Right renal pelvis (tissue), 4 donors: ENCODE results near the gene DDX1. TPM values are rescaled to one million over a fixed set of nuclear protein-coding genes. Genes with fewer than 3 reads are reported as not detected.
A peak's percentile ranks its signal among the peaks of the same experiment; 100 is the strongest.

Experiments
- DNase-seq, 4 donors: peaks; one replicate each; pipeline ENCODE4 v3.0.0-alpha.2; 2013; ENCODE audit warnings: low read depth in 4 of 4, low spot score in 3 of 4, missing footprints in 1 of 4
- polyA plus RNA-seq, 4 donors: library from polyadenylated mRNA; unstranded; fragments of 120-200 nt; gene quantifications; one replicate each; pipeline ENCODE4 v1.2.1, GENCODE V29; 2013; ENCODE audit not compliant: insufficient read length in 4 of 4

The DDX1 gene
- polyA plus RNA-seq, 4 donors, result 167 to 190 (median 173) TPM

DNA sequence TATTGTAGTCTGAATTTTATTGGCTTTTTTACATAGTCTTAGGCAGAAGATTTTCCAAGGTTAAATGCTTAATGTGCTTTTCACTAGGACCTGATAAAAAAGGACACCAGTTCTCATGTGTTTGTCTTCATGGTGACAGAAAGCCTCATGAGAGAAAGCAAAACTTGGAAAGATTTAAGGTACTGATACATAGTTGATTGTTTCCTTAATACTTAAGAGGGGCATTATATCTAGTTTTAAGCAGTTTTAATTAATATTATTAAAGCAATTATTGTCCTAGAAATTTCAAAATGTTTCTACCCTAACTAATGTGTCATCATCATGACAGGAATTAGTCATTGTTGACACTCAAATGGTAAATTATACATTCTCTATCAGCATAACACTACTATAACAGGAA, 35.3 kb downstream of the DDX1 start:
- no peak for DNase-seq

DNA sequence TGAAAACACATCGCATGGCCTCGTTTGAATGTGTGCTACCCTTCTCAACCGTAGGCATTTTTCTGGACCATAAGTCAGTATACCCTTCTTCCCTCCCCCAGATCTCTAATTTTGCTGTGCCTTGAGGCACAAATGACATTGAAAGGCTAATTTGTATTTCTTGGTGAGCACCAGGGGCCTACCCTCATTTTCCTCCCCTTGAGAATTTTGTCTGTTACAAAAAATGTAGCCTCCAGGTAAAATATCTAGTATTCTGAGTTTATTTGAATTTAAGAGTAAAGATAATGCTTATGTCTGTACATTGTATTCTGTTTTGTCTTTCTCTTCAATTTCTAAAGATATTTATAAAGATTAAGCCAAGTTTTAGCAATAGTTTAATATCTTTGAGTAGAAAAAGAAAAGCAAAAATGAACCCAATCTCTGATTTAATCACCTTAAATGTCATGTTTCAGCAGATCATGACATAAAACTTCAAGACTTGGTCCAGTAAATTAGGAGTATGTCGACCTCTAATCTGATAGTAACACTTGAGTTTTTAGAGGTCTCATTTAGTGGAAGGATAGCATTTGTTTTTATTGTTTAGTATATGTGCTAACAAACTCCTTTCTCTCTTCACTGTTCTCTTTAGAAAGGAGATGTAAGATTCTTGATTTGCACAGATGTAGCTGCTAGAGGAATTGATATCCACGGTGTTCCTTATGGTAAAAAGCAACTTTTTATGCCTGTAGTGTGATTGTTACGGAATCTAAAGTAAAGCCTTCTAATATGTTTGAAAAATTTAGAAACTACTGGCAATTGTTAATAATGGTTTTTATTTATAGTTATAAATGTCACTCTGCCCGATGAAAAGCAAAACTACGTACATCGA, 36.4 kb downstream of the DDX1 start:
- DNase-seq, result no peak

DNA sequence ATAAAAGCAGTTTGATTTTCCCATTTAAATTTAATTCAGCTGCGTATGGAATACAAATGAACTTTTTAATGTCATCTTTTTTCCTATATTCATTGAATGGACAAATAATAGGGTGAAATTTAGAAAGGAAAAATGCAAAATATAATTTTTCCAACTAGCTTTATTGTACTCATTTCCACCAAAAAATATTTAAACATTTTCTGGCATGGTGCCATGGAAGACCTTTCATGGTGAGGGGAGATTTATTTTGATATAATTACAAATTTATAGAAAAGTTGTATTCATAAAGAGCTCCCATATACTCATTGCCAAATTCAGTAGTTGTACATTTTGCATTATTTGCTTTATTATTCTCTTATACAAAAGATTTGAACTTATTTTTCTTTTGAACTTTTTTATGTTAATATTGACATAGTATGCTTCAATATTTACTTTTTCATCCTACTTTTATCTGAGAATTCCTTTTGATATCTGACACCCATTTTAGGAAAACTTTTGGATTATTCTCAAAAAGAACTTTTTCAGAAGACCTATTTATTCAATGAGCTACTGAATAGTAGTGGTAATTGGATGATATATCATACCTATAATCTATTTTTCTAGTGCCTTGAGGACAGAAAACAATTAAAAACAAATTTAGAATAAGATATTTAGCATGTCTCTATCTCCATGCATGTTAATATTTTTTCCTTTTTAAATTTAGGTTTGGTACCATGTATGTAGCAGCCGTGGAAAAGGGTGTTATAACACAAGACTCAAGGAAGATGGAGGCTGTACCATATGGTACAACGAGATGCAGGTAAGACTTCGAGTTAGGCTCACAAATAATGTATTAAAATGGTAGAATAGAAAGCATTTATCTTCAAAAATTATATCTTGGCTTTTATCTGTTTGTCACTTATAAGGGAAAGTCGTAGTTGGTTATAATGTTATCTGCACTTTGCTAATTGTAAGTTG, 37.5 kb downstream of the DDX1 start:
- DNase-seq, result no peak

DNA sequence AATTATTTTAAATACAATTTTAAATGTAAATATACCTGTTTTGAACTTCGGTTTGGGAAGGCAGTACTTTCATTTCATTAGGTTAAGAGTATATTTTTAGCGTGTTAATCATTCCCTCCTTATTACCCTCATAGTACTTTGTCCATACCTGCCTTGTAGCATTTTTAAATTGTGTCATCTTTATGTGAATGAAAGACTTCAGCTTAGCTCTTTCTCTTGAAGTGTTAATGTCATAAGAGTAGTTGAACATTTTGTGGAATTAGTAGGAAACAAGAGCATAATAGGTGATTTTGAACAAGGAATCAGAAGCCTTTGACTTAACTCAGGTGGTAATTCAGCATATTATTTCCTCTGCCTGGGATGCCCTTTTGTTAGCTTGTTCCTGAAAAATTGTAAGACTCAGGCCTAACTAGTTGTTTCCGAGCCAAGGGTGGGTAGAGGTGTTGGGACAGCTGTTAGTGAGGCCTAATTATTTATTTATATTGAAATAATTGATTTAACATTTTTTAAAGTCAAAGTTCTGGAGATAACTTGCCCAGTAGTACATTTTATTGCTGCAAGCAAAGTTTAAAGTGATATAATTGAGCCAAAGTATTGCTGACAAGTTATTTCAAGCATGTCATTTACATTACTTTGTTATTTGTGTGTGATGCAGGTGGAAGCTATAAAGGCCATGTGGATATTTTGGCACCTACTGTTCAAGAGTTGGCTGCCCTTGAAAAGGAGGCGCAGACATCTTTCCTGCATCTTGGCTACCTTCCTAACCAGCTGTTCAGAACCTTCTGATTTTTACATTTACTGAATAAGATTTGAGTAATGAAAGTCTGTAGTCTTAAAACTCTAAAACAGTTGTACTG, 38.7 kb downstream of the DDX1 start:
- DNase-seq, result no peak

DNA sequence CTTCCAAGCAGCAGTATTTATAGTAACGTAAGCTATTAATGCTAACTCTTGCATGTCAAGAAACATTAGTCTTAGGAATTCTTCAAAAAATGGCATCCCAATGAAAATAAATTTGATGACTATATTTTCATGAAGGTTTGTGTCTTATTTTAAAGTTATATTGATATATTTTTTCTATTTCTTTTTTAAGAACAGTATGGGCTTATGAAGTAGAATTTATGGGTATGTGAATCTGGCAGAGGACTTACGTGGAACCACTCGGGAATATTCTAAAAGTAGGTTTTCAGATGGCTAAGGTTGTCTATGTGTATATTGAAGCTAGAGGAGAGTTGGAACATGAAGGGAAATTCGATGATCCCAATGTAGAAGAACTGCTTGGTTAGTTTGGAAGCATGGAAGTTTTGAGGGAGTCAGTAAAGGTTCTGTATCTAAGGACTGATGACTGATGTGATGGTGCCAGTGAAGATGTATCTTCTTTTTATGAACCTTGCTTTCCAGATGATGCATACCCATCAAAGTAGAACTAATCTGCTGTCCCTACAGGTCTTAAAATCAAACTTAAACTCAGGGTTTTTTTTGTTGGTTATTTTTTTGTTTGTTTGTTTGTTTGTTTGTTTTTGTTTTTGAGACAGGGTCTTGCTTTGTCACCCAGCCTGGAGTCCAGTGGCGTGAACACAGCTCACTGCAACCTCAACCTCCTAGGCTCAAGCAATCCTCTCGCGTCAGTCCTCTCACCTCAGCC, 39.5 kb downstream of the DDX1 start:
- DNase-seq, result no peak

DNA sequence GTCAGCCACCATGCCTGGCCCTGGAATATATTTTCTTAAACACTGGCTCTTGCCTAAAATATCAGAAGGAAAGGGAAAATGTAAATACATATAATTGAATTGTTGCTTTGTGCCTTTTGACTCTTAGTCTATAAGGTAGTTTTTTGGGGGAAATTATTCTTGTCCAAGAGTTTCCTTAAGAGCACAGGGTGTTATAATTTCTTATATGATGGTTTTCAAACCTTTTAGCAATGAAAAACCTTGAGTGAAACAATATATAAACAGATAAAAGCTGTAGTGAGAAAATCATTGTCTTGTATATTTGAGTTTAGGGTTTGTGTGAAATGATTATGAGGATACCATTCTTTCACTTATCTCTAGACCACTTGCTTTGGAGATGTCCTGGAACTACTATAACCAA, 40.2 kb downstream of the DDX1 start:
- DNase-seq, result no peak

DNA sequence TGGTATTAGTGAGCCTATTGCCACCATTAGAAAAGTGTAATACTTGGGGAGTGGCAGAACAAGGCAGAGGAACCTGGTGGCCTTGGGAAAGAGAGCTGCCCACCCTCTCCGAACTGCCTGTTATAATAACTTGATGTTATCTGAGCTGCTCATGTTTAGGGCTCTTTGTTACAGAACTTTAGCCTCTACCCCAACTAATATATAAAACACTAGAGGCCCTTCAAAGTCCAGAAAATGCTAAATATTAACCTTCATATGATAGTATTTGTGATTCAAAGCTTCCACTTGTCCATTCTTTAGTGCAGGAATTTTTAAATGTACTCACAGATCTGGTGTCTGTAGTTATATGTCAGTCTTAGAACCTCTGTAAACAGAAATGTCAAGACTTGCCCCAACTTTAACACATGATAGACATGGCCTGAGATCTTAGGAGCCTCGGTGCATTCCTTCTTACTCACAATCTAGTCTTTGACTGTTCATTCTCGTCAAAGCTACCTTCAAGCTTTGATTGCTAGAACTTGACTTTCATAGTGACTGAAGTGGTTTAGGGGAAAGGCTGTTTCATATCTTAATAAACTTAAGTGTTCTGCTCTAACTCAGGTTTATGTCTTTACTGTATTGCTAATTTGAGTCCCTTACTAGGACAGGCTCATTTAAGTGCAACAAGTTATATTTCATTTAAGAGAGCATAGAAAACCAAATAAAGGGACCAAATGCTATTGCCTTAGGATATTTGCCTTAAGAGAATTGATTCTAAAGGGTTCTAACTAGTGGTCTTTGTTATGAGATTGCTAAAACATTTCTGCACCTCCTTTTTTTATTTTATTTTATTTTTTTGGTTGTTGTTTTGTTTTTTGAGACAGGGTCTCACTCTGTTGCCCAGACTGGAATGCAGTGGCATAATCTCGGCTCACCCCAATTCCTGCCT, 41.6 kb downstream of the DDX1 start:
- no peak for DNase-seq

DNA sequence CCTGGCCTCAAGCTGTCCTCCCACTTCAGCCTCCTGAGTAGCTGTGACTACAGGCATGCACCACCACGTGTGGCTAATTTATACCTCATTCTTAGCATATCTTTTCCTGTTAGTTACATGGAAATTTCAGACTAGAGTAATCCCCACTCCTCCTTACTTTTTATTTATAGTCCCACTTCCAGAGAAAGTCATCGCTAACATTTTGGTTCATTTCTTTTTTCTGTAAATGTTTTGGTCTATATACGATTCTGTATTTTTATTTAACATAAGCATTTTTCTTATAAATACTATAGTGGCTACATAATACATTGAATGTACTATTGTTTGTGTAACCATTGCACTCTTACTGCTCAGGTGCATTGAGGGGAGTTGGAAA, 42.3 kb downstream of the DDX1 start:
- no peak for DNase-seq

DNA sequence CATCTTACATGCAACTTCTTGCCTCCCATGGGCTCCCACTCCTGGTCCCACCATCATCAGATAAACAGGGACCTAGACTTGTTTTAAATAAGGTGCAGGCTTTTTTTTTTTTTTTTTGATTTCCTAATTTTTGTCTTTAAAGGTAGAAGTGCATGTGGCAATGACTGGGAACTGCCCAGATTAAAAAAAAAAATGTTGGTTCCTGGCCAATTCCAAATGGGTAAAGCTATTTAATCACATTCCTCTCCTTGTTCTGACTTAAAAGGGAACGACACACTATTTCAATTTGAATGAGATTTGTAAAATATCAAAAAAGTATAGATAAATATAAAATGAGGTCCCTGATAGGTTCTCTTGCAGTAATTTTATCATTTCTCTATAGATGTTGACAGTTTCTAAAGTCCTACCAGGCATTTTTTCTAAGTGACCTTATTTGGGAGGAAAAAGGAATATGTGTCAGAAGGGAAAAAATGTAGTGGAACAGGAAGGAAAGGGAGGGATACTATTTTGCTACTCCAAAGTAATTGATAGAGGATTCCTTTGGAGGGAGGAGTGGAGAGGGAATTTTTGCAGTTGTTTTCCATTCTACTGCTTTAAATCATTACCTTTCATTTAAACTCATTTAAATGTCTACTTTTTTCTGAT, 43.3 kb downstream of the DDX1 start:
- no peak for DNase-seq

DNA sequence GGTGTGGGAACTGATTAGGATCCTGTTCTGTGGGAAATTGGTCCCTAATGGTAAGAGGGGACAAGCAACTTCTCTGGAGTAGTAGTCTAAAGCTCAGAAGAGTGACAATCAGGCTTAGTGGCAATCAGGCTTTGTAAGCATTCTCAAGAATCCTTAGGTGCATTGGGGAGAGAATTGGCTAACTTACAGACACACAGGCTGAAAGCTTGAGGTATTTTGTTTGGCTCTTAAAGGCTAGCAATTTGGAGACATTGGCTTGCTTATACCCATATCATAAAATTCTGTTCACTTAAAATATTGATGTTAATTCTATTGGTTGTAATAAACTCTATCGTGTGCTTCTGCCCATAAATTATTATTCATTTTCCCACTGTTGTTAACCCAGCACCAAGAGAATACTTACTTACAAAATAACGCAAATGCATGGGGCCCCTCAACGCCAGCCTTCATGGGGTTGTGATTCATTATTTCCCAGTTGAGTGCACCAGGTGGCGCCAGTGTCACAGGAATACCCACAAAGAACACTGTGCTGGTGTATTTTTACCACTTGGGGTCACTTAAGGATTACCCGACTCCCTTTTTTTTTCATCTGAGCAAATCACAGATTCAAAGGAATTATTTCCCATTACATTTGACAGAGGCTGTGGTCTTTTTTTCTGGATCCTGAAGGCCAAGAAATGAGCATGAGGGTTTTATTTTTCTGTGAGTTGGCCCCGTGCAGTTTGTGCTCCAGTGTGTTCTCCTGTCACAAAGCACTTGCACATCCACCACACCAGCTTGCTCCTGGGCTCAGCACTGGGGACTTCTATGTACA, 45.5 kb downstream of the DDX1 start:
- DNase-seq, result peak; percentile 68 to 77 (median 75)

DNA sequence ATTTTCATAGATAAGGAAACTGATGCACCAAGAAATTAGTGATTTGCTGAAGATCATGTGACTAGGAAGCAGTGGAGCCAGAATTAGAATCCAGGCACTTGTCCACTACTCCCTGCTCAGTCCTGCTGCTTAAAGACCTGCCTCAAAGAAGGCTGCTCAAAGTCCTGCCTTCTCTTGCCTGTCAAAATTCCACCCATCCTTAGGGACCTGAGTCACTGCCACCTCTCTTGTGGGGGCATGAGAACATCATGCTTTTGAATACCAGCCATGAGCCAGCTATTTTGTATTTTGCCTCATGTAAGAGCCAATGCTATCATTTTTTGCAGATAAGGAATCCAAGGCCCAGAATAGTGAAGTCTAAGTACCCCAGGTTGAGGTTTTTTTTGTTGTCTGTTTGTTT, 47.1 kb downstream of the DDX1 start:
- no peak for DNase-seq

DNA sequence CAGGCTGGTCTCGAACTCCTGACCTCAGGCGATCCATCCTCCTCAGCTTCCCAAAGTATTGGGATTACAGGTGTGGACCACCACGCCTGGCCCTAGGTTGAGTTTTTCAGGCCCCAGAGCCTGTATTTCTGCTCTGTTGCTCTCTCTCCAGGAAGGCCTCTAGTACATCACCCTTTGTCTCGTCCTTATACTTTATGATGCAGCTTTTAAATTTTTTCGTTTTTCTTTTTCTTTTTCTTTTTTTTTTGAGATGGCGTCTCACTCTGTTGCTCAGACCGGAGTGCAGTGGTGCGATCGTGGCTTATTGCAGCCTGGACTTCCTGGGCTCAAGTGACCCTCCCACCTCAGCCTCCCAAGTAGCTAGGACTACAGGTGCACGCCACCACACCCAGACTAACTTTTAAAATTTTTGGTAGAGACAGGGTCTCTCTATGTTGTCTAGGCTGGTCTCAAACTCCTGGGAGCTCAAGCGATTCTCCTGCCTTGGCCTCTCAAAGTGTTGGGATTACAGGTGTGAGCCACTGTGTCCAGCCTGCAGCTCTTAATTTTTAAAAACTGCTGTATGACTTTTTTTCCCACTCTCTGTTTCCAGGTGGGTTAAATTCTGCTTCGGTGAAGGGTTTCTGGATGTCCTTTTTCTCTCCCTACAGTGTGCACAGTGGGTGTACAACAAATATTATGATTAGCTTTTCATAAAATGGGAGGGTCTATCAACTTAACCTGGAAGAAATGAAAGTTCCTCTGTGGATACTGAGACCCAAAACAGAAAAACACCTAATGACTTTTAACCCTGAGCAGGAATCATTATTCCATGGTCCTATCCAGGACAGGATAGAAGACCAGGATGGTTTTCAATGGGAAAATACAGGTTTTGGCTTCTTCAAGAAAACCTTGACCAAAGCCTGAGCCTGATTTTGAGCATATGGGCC, 47.9 kb downstream of the DDX1 start:
- no peak for DNase-seq

DNA sequence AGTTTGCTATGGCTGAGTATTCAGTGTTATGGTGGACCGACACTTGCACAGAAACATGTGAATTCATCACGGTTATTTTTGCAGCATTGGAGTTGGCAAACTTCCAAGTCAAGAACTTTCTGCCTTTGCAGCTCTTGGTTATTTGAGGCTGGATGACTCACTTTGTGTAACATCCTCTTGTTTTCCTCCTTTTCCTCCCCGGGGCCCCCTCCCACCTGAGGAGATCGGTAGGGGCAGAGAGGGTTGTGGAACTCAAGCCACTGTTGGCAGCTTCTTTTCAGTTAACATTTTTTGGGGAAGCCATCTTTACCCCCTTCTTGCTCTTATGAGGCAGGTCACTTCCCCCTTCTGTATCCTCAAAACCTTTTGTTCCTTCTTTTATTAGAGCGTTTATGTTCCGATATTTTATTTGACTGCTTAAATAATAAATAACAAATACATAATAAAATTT, 48.6 kb downstream of the DDX1 start:
- no peak for DNase-seq

DNA sequence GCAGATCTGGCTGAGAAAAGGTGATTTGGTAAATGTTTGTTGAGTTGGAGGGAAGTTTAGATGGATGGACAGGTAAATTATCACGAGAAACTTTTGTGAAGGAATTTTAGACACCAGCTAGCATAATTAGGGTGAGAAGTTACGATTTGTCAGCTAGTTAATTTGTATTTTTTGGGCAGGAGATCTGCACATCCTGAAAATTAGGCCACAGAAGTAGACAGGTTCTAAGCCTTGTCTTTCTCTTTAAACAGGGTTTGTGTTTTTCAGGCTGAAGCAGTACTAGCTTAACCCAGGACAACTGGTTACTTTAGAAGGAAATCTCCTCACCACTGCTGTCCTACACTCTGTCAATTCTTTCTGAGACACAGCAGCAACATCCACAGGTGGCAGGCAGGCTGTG, 49.1 kb downstream of the DDX1 start:
- no peak for DNase-seq

DNA sequence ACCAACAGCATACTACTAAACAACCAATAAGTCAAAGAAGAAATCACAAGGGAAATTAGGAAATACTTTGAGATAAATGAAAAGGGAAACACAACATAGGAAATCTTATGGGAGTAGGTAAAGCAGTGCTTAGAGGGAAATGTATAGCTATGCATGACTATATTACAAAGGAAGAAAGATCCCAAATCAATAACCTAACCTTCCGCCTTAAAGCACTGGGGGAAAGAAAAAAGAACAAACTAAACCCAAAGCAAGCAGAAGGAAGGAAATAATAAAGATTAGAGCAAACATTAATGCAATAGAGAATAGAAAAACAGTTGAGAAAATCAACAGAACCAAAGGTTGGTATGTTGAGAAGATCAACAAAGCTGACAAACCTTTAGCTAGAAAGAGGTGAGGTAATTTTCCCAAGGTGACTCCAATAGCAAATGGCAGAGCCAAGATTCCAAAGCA, 49.9 kb downstream of the DDX1 start:
- no peak for DNase-seq
